Ecto neural progenitor cell (in vitro differentiated cells): ENCODE measurements around the gene HPGDS.

Experiments
- DNase-seq: peaks from one replicate; pipeline ENCODE4 v3.0.0-alpha.2; 2018; ENCODE audit warnings: low spot score

The HPGDS gene

GRCh38 chr4:94251094-94251493, 91.5 kb downstream of the HPGDS start:
- no peak for DNase-seq
